ENCODE measurements around the gene ELAPOR2.

- TF ChIP-seq CTCF (IDR thresholded peaks at IDR 0.05) = peak; percentile 10 to 59 (median 41)
- TF ChIP-seq POLR2A (IDR thresholded peaks at IDR 0.05) = peak; percentile 11 to 14 (median 14)
Observed at GRCh38 chr7:87059525-87060287, at the start of gene ELAPOR2.
